ENCODE results near the gene FADS6. TPM values are rescaled to one million over a fixed set of nuclear protein-coding genes. Genes with fewer than 3 reads are reported as not detected.

Gene FADS6
- total RNA-seq, 4 donors from 2014 or later: not detected

DNA sequence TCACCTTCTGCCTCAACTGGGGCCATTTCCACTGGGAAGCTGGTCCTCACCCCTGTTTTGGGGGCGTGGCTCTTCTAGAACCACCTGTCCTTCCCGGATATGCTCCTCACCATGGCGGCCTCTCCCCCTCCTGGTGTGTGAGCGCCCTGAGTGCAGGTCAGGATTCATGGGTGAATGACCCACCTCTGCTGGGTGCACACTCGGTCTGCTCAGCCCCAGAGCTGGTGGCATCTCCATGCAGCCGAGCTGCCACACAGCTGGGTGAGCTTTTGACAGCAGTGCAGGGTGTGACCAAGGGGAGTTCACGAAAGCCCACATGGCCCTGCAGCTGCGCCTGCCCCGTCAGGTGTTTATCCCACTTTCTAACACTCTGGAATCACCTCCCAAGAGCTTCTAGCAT is 61.0 kb downstream of the FADS6 start:
- in situ Hi-C loops (cut with MboI; ENCODE audit: low sequenced_read_pairs in 4 of 4) (no loop called here), intact Hi-C loops (cut with DNase I; ENCODE audit: low total_unique reads) (no loop called here)
- H3K27me3 ChIP-seq: no peaks in the 10 kb centered on the region
- no peaks in the 10 kb centered on the region for H3K4me1 ChIP-seq
- TF ChIP-seq POLR2A (IDR thresholded peaks at IDR 0.05): no peak
- TF ChIP-seq, protein P1, sequence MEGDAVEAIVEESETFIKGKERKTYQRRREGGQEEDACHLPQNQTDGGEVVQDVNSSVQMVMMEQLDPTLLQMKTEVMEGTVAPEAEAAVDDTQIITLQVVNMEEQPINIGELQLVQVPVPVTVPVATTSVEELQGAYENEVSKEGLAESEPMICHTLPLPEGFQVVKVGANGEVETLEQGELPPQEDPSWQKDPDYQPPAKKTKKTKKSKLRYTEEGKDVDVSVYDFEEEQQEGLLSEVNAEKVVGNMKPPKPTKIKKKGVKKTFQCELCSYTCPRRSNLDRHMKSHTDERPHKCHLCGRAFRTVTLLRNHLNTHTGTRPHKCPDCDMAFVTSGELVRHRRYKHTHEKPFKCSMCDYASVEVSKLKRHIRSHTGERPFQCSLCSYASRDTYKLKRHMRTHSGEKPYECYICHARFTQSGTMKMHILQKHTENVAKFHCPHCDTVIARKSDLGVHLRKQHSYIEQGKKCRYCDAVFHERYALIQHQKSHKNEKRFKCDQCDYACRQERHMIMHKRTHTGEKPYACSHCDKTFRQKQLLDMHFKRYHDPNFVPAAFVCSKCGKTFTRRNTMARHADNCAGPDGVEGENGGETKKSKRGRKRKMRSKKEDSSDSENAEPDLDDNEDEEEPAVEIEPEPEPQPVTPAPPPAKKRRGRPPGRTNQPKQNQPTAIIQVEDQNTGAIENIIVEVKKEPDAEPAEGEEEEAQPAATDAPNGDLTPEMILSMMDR (IDR thresholded peaks at IDR 0.05 in 4 of 5, conservative IDR thresholded peaks at IDR 0.05 in 1 of 5): no peak
- peaks cover 0 to 5% of the 10 kb centered on the region in 2 donors for H3K36me3 ChIP-seq
- DNase-seq: no peak
- no peak overlapping the region for H3K27ac ChIP-seq
- ATAC-seq: no peak
- no peaks in the 10 kb centered on the region for H3K9me3 ChIP-seq
- no peak overlapping the region for H3K4me3 ChIP-seq

DNA sequence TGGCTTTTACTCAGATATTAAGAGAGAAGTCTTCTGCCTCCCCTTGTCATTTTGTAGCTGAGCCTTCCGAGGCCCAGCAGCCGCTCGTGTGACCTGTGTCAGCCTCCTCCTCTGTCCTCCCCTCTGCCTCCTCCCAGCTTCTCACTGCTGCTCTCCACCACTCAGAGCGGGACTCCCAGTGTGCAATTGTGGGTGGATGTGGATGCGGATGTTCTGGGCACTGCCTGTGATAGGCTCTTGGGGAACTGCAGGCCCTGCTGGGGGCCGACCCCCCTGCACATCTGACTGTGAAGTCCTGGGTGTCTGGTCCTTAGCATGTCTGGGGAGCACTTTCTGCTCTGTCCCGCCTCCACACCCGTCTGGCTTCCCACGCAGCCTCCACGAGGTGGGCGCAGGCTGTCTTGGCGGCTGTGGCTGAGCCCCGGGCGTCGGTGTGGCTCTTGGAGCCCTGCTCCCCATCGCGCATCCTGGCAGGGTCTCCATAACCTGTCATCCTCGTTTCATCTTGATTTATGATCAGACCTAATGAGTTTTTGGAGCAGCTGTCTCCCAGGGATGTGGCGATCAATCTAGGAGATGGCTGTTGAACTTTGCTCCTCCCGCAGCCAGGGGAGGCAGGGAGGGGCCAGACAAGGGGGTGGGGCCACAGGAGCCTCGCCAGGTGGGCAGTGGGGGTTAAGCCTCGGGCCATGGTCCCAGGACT is 61.8 kb downstream of the FADS6 start:
- TF ChIP-seq POLR2A (IDR thresholded peaks at IDR 0.05): no peak
- TF ChIP-seq, protein P1 (IDR thresholded peaks at IDR 0.05 in 4 of 5, conservative IDR thresholded peaks at IDR 0.05 in 1 of 5): no peak
- DNase-seq: no peak
- ATAC-seq: no peak
- in situ Hi-C loops (cut with MboI; ENCODE audit: low sequenced_read_pairs in 4 of 4): no loop called here
- Histone ChIP-seq H3K27me3 (no peaks in the 10 kb centered on the region), H3K4me3 (no peak overlapping the region), H3K36me3 (peaks cover 0 to 5% of the 10 kb centered on the region in 2 donors), H3K4me1 (no peaks in the 10 kb centered on the region), H3K9me3 (no peaks in the 10 kb centered on the region), H3K27ac (no peak overlapping the region)
- intact Hi-C loops (cut with DNase I; ENCODE audit: low total_unique reads): no loop called here

DNA sequence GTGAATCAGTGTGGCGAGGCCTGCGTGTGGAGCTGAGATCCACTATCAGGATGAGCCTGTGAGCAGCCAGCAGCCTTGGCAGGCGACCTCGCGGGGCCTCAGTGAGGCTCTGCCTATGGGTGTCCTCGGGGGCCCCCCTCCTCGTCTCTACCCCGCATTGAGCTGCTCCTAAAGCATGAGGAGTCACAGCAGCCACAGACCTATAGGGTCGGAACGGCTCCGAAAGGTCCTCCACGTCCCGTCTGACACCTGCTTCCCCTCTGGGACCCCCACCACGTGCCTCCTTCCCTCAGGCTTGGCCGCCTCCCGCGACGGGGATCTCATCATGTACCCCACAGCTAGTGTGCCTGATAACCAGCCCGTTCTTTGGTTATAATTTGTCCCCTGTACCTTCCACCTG is 62.6 kb downstream of the FADS6 start:
- in situ Hi-C loops (cut with MboI; ENCODE audit: low sequenced_read_pairs in 4 of 4) (no loop called here), intact Hi-C loops (cut with DNase I; ENCODE audit: low total_unique reads) (no loop called here)
- no peaks in the 10 kb centered on the region for H3K27me3 ChIP-seq
- no peaks in the 10 kb centered on the region for H3K9me3 ChIP-seq
- H3K36me3 ChIP-seq: no peaks in the 10 kb centered on the region
- DNase-seq (no peak), ATAC-seq (no peak)
- TF ChIP-seq, protein P1 (IDR thresholded peaks at IDR 0.05 in 4 of 5, conservative IDR thresholded peaks at IDR 0.05 in 1 of 5): no peak
- no peak for TF ChIP-seq POLR2A (IDR thresholded peaks at IDR 0.05)
- H3K27ac ChIP-seq: no peak overlapping the region
- no peaks in the 10 kb centered on the region for H3K4me1 ChIP-seq
- H3K4me3 ChIP-seq: no peak overlapping the region

DNA sequence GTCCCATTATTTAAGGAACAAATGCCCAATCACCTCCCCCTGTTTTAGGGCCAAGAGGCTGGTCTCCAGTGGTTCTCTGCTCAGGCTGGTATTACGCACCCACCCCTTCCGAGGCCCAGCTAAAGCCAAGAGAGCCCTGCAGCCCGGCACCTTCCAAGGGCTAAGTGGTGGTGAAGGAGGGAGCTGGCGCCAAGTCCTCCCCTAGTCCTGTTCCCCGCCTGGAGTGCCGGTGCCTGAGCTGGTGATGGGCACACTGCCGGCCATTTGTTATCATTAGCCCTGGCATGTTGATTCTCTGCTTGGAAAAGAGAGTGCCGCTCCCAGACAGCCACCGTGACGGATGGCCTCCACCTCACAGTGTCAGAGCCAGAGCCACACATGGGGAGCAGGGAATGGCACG is 65.6 kb downstream of the FADS6 start:
- ATAC-seq (no peak), DNase-seq (no peak)
- intact Hi-C loops (cut with DNase I; ENCODE audit: low total_unique reads) (no loop called here), in situ Hi-C loops (cut with MboI; ENCODE audit: low sequenced_read_pairs in 4 of 4) (no loop called here)
- no peaks in the 10 kb centered on the region for H3K27me3 ChIP-seq
- no peak overlapping the region for H3K27ac ChIP-seq
- no peaks in the 10 kb centered on the region for H3K36me3 ChIP-seq
- TF ChIP-seq, protein P1 (IDR thresholded peaks at IDR 0.05 in 4 of 5, conservative IDR thresholded peaks at IDR 0.05 in 1 of 5): no peak
- no peak for TF ChIP-seq POLR2A (IDR thresholded peaks at IDR 0.05)
- no peaks in the 10 kb centered on the region for H3K9me3 ChIP-seq
- H3K4me3 ChIP-seq: no peak overlapping the region
- no peaks in the 10 kb centered on the region for H3K4me1 ChIP-seq

Other genes with a start within 250 kb of the FADS6 start
- gene CD300LF, start 180.7 kb downstream of the FADS6 start, total RNA-seq: not detected
- 1 to 10 TPM in 1 of 4 donors, under 1 TPM in 3; 0.24 to 3.7 (median 0.43) TPM for gene RAB37, start 156.4 kb downstream of the FADS6 start, total RNA-seq
- 1 to 10 TPM; 3.8 to 5.6 (median 5.5) TPM for gene NHERF1, start 145.0 kb downstream of the FADS6 start, total RNA-seq
- 10 to 100 TPM in 3 of 4 donors, 1 to 10 TPM in 1; 7.7 to 27.4 (median 14.5) TPM for gene NAT9, start 117.3 kb downstream of the FADS6 start, total RNA-seq
- 1 to 10 TPM in 2 of 4 donors, not detected in 2; 1.2 to 1.5 TPM for gene GRIN2C, start 33.7 kb downstream of the FADS6 start, total RNA-seq
- 1 to 10 TPM; 2.1 to 6.0 (median 3.2) TPM for gene FDXR, start 20.6 kb downstream of the FADS6 start, total RNA-seq
- gene USH1G, start 29.6 kb upstream of the FADS6 start, total RNA-seq: not detected
- under 1 TPM in 1 of 4 donors, not detected in 3; 0.19 TPM for gene OTOP2, start 30.6 kb upstream of the FADS6 start, total RNA-seq
- not detected for gene OTOP3, start 42.3 kb upstream of the FADS6 start, total RNA-seq
- gene HID1, start 79.1 kb upstream of the FADS6 start, total RNA-seq: 1 to 10 TPM; 2.2 to 4.3 (median 2.9) TPM
- 1 to 10 TPM; 1.3 to 3.6 (median 2.6) TPM for gene CDR2L, start 94.0 kb upstream of the FADS6 start, total RNA-seq
- gene MRPL58, start 119.0 kb upstream of the FADS6 start, total RNA-seq: 100 to 1,000 TPM in 3 of 4 donors, 10 to 100 TPM in 1; 97.9 to 141 (median 107) TPM
- gene ATP5PD, start 153.3 kb upstream of the FADS6 start, total RNA-seq: 100 to 1,000 TPM; 377 to 495 (median 491) TPM
- 10 to 100 TPM; 29.4 to 51.1 (median 41.8) TPM for gene KCTD2, start 153.6 kb upstream of the FADS6 start, total RNA-seq
- 1 to 10 TPM; 1.5 to 7.9 (median 6.9) TPM for gene SLC16A5, start 194.3 kb upstream of the FADS6 start, total RNA-seq
- 1 to 10 TPM; 2.0 to 4.4 (median 3.0) TPM for gene ARMC7, start 216.3 kb upstream of the FADS6 start, total RNA-seq
- 100 to 1,000 TPM in 1 of 4 donors, 10 to 100 TPM in 3; 62.8 to 111 (median 68.0) TPM for gene NT5C, start 238.1 kb upstream of the FADS6 start, total RNA-seq

Measured in gastrocnemius medialis (tissue), 4 donors.